GM19351 (cell line): Measurements from ENCODE around the gene STAT4.
A peak's percentile ranks its signal among the peaks of the same experiment; 100 is the strongest.

Source experiments
- ATAC-seq: cut with Tn5 transposase; IDR thresholded peaks from one replicate; pipeline ENCODE4 v1.9.1; 2021; ENCODE audit warnings: mild to moderate bottlenecking, moderate library complexity; ENCODE audit not compliant: unreplicated experiment

STAT4 gene

GRCh38 chr2:191049728-191050639 is 100.8 kb downstream of the STAT4 start:
- peak; percentile 86 for ATAC-seq

- ATAC-seq: no peak
Observed at GRCh38 chr2:191048073-191048472, 102.7 kb downstream of the STAT4 start.

- no peak for ATAC-seq
Observed at GRCh38 chr2:191045141-191045540, 105.7 kb downstream of the STAT4 start.

- no peak for ATAC-seq
Observed at GRCh38 chr2:191043438-191043837, 107.4 kb downstream of the STAT4 start.

GRCh38 chr2:191041418-191042161 is 109.2 kb downstream of the STAT4 start:
- ATAC-seq: no peak

- no peak for ATAC-seq
Observed at GRCh38 chr2:191039616-191040015, 111.2 kb downstream of the STAT4 start.

GRCh38 chr2:191038741-191039140 is 112.1 kb downstream of the STAT4 start:
- ATAC-seq: no peak

GRCh38 chr2:191038241-191038725 is 112.5 kb downstream of the STAT4 start:
- peak; percentile 63 for ATAC-seq

GRCh38 chr2:191037351-191037750 is 113.4 kb downstream of the STAT4 start:
- ATAC-seq: no peak

- ATAC-seq: no peak
Observed at GRCh38 chr2:191036363-191036762, 114.4 kb downstream of the STAT4 start.

GRCh38 chr2:191032588-191033429 is 118.0 kb downstream of the STAT4 start:
- ATAC-seq: no peak

GRCh38 chr2:191031256-191031655 is 119.5 kb downstream of the STAT4 start:
- no peak for ATAC-seq

GRCh38 chr2:191030521-191031154 is 120.2 kb downstream of the STAT4 start:
- ATAC-seq: peak; percentile 98

- no peak for ATAC-seq
Observed at GRCh38 chr2:191029280-191029950, 121.4 kb downstream of the STAT4 start.

- ATAC-seq: no peak
Observed at GRCh38 chr2:191026377-191026776, 124.4 kb downstream of the STAT4 start.

- no peak for ATAC-seq
Observed at GRCh38 chr2:191025135-191025534, 125.7 kb downstream of the STAT4 start.

GRCh38 chr2:191023235-191023679 is 127.5 kb downstream of the STAT4 start:
- ATAC-seq: no peak

GRCh38 chr2:191020742-191021381 is 129.9 kb downstream of the STAT4 start:
- peak; percentile 30 for ATAC-seq

- peak; percentile 71 for ATAC-seq
Observed at GRCh38 chr2:191020221-191020741, 130.5 kb downstream of the STAT4 start.
